HG02840 (cell line): Measurements from ENCODE around the gene GABBR2.
"Not testable (repeated sequence)": the region's sequence is repeated elsewhere in the genome, so short reads cannot be mapped to it uniquely, and the experiment has no call there.

Experiments used
- ATAC-seq: cut with Tn5 transposase; IDR thresholded peaks from one replicate; pipeline ENCODE4 v1.9.1; 2021; ENCODE audit warnings: mild to moderate bottlenecking, moderate library complexity, moderate number of reproducible peaks; ENCODE audit not compliant: unreplicated experiment, low FRiP score

Gene GABBR2

GRCh38 chr9:98529841-98530240 is 178.9 kb downstream of the GABBR2 start:
- no peak for ATAC-seq

DNA sequence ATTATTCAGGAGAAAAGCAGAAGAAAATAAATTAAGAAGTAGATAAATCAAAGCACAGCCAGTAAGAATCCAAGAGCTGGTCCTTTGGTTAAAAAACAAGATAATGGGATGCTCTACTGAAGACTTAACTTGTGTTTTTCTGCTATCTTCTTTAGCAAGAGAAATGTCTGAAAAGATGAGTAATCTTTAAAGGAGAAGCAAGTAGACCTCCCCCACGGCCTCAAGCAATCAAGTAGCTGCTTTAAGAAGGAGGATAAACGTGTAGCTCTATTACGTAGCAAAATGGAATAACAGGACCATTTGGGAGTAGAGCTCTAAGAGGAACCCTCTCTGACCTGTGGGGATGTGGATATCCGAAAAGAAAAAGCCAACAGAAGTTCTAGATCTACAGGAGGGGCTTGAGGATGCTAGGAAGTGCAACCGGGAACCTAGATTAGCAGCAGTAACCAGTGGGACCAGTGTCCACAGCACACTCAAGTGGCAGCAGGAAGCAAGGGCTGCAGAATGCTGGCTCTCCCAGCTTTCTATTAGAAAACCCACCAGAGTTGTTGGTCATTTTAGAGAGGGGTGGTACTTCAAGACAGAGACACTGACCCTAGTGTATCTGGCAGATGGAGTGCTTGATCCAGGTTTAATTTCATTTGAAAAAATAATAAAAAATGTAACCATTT is 185.4 kb downstream of the GABBR2 start:
- no peak for ATAC-seq

- no peak for ATAC-seq
Observed at GRCh38 chr9:98522487-98522886, 186.2 kb downstream of the GABBR2 start.

DNA sequence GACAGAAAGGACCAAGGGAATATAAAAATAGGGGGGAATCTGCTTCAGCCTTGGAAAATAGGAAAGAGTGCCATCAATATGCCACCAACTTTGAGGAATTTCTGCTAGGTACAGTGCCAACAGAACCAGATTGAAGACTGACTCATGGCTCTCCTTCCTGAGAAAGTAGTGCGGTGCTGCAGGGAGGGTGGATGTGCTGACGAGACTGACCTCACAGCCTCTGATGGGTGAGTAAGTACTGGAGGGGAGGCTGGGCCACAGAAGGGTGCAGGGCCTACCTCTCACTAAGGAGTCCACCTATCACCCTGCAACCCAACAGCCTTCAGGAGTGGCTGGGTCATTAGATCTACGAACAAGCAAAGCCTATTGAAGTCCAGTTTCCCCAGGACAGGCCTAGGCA is 187.6 kb downstream of the GABBR2 start:
- no peak for ATAC-seq

DNA sequence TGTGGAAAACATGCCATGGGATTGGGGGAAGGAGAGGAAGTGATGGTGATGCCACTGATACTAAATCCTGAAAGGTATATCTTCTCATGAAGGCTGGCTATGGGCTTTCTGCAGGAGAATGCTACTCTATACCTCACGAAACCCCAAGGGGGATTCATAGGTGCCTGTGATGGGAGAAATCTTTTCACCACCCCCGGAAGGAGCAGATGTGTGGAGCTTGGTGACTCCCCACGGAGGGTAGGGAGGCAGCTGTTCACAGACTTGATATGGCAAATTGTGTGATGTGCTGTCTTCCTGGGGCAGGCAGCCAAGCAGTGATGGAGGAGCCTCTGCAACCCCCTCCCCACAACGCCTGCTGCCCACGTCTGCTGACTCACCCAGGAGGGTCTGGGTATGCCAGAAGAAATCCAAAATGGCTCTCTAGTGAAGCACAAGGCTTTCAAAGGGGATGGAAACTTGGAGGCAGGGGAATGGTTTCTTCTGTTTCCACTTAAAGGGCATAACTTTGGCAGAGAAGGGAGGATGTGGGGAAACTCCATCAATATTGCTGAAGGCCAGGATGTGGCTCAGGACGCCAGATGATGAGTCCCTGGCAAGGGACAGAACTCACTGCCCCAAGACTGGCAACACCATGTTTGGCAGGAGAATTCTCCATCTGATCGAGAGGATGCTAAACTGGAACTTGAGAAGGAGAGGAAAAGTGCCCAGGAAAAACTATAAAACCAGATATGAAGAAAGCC is 188.3 kb downstream of the GABBR2 start:
- no peak for ATAC-seq

DNA sequence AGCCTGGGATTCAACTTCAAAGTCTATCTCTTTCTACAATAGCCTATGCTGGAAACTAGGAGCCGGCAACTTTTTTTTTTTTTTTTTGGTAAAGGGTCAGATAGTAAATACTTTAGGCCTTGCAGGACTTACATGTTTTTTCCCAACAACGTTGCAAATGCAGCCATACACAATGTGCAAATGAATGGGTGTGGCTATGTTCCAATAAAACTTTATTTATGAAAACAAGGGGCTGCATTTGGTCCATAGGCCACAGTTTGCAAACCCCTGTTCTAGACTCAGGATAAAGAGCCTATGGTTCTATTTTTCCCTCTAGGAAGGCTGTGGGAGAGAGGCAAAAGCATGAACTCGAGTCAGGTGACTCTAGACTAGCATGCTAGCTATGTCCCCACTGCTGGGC is 189.1 kb downstream of the GABBR2 start:
- ATAC-seq, result no peak

- ATAC-seq, result no peak
Observed at GRCh38 chr9:98518556-98518955, 190.2 kb downstream of the GABBR2 start.

DNA sequence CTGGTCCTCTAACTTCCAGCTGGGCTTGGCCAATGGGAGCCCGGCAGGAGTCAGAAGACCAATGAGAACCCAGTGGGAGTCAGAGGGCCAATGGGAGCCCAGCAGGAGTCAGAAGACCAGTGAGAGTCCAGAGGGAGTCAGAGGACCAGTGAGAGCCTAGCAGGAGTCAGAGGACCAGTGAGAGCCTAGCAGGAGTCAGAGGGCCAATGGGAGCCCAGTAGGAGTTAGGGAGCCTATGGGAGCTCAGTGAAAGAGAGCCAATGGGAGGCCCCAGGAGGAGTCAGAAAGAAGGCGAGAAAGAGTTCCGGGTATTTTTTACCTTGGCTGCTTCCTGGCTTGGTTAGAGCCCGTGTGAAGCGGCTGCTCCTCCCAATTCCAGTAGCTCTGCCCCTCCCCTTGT is 191.0 kb downstream of the GABBR2 start:
- no peak for ATAC-seq

DNA sequence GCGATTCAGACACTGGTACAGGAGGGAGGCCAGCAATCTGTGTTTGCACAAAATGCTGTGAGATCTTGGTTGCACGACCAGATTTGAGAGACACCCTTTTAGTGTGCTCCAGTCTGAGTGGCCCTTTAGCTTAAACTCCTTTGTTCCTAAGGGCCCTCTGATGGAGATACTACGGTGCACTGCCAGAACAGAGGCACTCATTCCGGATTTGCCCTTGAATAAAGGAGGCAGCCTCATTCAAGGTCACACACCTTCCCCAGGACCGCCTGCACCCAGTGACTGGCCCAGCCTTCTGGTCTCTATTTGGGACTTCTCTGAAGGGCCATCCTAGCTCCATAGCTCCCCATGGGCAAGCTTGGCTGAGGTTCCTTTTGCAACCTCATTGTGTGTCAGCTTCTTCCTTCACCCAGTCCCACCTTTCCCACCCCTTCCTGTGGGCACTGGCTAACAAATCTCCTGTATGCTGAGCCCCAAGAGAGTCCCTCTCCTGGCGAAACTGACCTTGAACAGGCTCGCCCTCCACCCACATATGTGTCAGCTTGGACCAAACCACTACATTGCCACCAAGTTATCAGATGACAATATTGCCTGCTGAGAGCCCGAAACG is 191.7 kb downstream of the GABBR2 start:
- ATAC-seq, result no peak

- ATAC-seq, result no peak
Observed at GRCh38 chr9:98516205-98516896, 192.4 kb downstream of the GABBR2 start.

- ATAC-seq, result no peak
Observed at GRCh38 chr9:98515506-98516204, 193.1 kb downstream of the GABBR2 start.

DNA sequence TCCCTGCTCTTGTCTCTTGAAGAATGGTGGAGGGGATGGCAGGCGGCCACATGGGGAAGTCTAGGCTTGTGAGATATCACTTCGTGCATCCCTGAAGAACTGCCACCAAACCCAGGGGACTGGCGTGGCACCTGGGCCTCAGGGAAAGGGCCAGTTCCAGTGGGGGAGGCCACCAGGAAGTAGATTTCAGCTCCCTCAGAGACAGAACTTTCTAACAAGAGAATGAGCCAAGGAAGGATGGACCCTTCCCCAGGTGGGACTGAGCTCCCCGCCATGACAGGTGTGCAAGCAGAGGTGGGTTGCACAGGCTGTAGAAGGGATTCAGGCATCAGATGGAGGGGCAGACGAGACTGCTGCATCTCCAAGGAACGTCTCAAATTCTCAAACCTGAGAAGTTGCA is 193.9 kb downstream of the GABBR2 start:
- ATAC-seq, result no peak

DNA sequence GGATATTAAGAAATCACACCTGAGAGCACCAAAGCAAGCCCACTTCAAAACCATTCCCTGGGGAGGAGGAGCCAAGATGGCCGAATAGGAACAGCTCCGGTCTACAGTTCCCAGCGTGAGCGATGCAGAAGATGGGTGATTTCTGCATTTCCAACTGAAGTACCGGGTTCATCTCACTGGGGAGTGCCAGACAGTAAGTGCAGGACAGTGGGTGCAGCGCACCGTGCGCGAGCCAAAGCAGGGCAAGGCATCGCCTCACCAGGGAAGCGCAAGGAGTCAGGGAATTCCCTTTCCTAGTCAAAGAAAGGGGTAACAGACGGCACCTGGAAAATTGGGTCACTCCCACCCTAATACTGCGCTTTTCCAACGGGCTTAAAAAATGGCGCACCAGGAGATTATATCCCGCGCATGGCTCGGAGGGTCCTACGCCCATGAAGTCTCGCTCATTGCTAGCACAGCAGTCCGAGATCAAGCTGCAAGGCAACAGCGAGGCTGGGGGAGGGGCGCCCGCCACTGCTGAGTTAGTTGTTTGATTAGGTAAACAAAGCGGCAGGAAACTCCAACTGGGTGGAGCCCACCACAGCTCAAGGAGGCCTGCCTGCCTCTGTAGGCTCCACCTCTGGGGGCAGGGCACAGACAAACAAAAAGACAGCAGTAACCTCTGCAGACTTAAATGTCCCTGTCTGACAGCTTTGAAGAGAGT is 200.4 kb downstream of the GABBR2 start:
- ATAC-seq, result not testable (repeated sequence)

DNA sequence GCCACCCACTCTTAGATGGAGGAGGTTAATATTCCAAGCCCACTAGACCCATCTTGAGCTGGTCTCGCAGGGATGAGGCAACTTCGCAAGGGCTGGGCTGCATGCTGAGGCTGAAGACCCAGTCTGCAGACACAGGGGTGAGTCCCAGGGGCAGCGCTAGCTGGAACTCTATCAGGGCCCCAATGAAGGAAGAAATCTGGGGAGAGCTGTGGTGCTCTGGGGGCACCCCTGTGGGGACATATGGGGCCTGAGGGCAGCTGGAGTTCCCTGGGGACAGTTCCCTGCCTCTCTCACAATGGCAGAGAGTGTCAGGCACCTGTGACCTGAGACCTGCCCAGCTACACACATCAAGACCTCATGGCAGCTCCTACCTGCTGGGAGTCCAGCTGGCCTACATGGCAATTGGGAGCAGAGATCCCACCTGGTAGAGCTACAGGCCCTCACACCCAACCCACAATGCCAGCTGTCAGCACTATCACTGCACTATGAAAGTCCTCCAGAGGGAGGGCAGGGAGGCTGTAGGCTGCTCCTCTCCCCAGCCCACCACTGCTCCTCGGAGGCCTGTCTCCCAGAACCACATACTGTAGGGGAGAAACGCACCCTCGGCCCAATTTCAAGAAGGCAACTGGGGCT is 202.2 kb downstream of the GABBR2 start:
- ATAC-seq, result no peak

DNA sequence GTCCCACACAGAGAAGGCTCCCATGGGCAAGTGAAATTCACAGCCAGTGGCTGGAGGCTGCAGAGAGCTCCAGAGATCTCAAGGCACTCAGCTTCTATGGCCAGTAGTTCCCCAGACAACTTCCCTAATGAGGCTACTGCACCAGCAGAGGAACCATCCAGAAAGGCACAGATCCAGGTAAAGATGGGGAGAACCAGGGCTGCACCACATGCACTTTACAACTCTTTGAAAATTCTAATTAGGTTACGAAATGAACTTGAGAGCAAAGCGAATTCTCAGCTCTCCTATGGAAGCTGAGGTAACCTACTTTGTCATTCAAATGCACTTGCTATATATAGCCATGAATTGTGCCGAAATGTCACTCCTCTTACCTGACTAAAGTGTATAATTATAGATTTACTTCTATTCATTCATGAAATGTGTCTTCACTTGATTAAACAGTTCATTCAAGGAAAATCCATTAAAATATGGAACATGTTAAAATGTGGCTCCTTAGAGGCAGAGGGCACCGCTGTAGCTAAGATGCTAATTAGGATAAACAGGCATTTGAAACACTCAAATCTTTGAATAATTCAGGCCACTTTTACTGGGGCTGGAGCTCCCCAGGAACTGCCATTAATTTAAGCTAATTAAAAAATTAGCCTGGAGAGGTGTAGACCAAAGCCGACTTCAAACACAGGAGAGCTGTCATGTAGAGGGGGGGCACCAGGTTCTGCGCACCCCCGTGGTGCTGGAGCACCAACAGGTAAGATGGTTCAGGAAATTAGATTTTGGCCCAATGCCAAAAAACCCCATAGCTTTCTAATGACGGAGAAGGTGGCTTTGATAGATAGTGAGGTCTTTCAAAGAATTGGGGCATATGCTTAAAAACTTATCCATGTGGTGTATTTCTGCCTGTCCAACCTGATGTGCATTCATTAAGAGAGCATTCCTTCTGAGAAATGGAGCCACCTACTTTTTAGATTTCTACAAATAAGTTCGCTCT is 204.1 kb downstream of the GABBR2 start:
- no peak for ATAC-seq

DNA sequence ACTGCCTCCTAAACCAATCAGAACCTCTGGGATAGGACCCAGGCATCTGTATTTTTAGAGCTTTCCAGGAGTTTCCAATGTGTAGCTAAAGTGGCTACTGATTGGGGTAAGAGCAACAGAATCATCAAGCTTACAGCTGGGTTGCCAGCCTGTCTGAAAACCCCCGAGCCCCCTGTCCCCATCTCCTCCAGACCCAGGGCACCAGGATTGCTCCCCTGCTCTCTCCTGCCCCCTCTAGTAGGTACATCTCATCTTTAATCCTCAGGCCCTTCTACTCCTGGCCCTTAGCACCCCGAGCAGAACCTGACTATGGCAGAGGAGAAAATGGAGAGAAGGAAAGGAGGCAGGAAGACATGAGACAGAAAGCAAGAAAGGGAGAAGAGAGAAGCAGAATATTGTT is 204.9 kb downstream of the GABBR2 start:
- ATAC-seq, result no peak

- no peak for ATAC-seq
Observed at GRCh38 chr9:98502976-98503325, 205.8 kb downstream of the GABBR2 start.

- ATAC-seq, result no peak
Observed at GRCh38 chr9:98502311-98502975, 206.3 kb downstream of the GABBR2 start.
